ENCODE results near the gene ERBB4. TPM values are rescaled to one million over a fixed set of nuclear protein-coding genes. Genes with fewer than 3 reads are reported as not detected.

ERBB4 gene
- total and polyA plus RNA-seq, 10 of the 15 experiments (the other 5 are each of a cell fraction or from before 2014, with no cell fraction given) = under 0.01 to 0.23 (median 0.01) TPM; not detected in 4

GRCh38 chr2:212451786-212452231, 86.8 kb downstream of the ERBB4 start (continued):
- TF ChIP-seq, protein P1, sequence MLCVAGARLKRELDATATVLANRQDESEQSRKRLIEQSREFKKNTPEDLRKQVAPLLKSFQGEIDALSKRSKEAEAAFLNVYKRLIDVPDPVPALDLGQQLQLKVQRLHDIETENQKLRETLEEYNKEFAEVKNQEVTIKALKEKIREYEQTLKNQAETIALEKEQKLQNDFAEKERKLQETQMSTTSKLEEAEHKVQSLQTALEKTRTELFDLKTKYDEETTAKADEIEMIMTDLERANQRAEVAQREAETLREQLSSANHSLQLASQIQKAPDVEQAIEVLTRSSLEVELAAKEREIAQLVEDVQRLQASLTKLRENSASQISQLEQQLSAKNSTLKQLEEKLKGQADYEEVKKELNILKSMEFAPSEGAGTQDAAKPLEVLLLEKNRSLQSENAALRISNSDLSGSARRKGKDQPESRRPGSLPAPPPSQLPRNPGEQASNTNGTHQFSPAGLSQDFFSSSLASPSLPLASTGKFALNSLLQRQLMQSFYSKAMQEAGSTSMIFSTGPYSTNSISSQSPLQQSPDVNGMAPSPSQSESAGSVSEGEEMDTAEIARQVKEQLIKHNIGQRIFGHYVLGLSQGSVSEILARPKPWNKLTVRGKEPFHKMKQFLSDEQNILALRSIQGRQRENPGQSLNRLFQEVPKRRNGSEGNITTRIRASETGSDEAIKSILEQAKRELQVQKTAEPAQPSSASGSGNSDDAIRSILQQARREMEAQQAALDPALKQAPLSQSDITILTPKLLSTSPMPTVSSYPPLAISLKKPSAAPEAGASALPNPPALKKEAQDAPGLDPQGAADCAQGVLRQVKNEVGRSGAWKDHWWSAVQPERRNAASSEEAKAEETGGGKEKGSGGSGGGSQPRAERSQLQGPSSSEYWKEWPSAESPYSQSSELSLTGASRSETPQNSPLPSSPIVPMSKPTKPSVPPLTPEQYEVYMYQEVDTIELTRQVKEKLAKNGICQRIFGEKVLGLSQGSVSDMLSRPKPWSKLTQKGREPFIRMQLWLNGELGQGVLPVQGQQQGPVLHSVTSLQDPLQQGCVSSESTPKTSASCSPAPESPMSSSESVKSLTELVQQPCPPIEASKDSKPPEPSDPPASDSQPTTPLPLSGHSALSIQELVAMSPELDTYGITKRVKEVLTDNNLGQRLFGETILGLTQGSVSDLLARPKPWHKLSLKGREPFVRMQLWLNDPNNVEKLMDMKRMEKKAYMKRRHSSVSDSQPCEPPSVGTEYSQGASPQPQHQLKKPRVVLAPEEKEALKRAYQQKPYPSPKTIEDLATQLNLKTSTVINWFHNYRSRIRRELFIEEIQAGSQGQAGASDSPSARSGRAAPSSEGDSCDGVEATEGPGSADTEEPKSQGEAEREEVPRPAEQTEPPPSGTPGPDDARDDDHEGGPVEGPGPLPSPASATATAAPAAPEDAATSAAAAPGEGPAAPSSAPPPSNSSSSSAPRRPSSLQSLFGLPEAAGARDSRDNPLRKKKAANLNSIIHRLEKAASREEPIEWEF (IDR thresholded peaks at IDR 0.05; ENCODE audit: insufficient replicate concordance, low read depth, low read length) = no peak
- TF ChIP-seq ELK1 (IDR thresholded peaks at IDR 0.05; ENCODE audit: low read depth, low read length) = no peak
- TF ChIP-seq PML (IDR thresholded peaks at IDR 0.05; ENCODE audit: low read length) = no peak
- TF ChIP-seq RUNX3 (IDR thresholded peaks at IDR 0.05; ENCODE audit: low read length) = no peak
- no peak for TF ChIP-seq NFIC (IDR thresholded peaks at IDR 0.05; ENCODE audit: low read depth, low read length)

- no peak for TF ChIP-seq NFIC (IDR thresholded peaks at IDR 0.05; ENCODE audit: low read depth, low read length)
- TF ChIP-seq, protein P2, sequence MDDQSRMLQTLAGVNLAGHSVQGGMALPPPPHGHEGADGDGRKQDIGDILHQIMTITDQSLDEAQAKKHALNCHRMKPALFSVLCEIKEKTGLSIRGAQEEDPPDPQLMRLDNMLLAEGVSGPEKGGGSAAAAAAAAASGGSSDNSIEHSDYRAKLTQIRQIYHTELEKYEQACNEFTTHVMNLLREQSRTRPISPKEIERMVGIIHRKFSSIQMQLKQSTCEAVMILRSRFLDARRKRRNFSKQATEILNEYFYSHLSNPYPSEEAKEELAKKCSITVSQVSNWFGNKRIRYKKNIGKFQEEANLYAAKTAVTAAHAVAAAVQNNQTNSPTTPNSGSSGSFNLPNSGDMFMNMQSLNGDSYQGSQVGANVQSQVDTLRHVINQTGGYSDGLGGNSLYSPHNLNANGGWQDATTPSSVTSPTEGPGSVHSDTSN (IDR thresholded peaks at IDR 0.05; ENCODE audit: insufficient replicate concordance, low read depth, low read length) = no peak
- no peak for TF ChIP-seq DPF2 (IDR thresholded peaks at IDR 0.05)
- TF ChIP-seq WRNIP1 (IDR thresholded peaks at IDR 0.05; ENCODE audit: borderline replicate concordance, low read depth, low read length) = no peak
- no peak for TF ChIP-seq CBX5 (IDR thresholded peaks at IDR 0.05; ENCODE audit: low read depth)
- Histone ChIP-seq H3K4me2 (ENCODE audit: control insufficient read depth, insufficient read depth) (no peak overlapping the region), H3K27ac (ENCODE audit: control insufficient read depth, insufficient read depth) (no peak overlapping the region), H3K36me3 (ENCODE audit: control insufficient read depth in 2 of 2, insufficient read depth in 2 of 2, low read length in 1 of 2) (no peaks in the 10 kb centered on the region), H2AFZ (ENCODE audit: control insufficient read depth, low read depth, low read length) (no peak overlapping the region), H3K79me2 (ENCODE audit: control insufficient read depth, insufficient read depth, low read length) (no peaks in the 10 kb centered on the region), H4K20me1 (ENCODE audit: control insufficient read depth, insufficient read depth) (no peaks in the 10 kb centered on the region), H3K27me3 (replicated peaks in 1 of 2; ENCODE audit: control insufficient read depth in 2 of 2, insufficient read depth in 2 of 2, low read length in 1 of 2) (no peaks in the 10 kb centered on the region), H3K9ac (ENCODE audit: control insufficient read depth, insufficient read depth, low read length) (no peak overlapping the region), H3K9me3 (replicated peaks; ENCODE audit: control insufficient read depth, insufficient read depth, low read length) (no peaks in the 10 kb centered on the region), H3K4me1 (ENCODE audit: control insufficient read depth, insufficient read depth, low read length) (no peaks in the 10 kb centered on the region), H3K4me3 (no peak overlapping the region)
- no peak for DNase-seq (ENCODE audit: low read depth, low spot score)
- no TSS peak for BruUV-seq (replicated peaks)
- in situ Hi-C loops (cut with MboI) (no loop called here), intact Hi-C loops (cut with micrococcal nuclease; ENCODE audit: unreplicated experiment) (no loop called here)
- SMC1A ChIA-PET (ENCODE audit: uncharacterized antibody, unreplicated experiment) = interaction anchor here (1.1 kb wide), 1 partner anchor 17 kb away, joined by 3 read pairs; no protein-coding TSS in a partner anchor
- POLR2A ChIA-PET = no interaction called here
- no peak for ATAC-seq
- RAD21 ChIA-PET (ENCODE audit: unreplicated experiment) = no interaction called here
- 14% methylated on average over 1 of the region's 1 CpG for WGBS (ENCODE audit: insufficient coverage, insufficient replicate concordance, low lambda C conversion rate, missing lambda C conversion rate)
- CTCF ChIA-PET = no interaction called here
- FAIRE-seq = no peak
Observed at GRCh38 chr2:212448698-212449097, 89.9 kb downstream of the ERBB4 start.
